H9 (cell line): ENCODE data around the gene PRKCA. TPM values are rescaled to one million over a fixed set of nuclear protein-coding genes. Genes with fewer than 3 reads are reported as not detected.

Experiments used
- DNase-seq: peaks from one replicate; pipeline ENCODE4 v3.0.0-alpha.2; 2017
- H2AFZ ChIP-seq: one replicate; pipeline ENCODE4 v1.6.1; 2013; ENCODE audit warnings: mild to moderate bottlenecking, low read length, control low read depth, moderate library complexity
- H2AK5ac ChIP-seq: 2 replicates; pipeline ENCODE4 v1.6.1; 2013; ENCODE audit warnings: low read length, control low read depth, mixed read lengths; ENCODE audit not compliant: insufficient read length
- H2BK120ac ChIP-seq: one replicate; pipeline ENCODE4 v1.6.1; 2013; ENCODE audit warnings: low read depth, mild to moderate bottlenecking, low read length, control low read depth, inconsistent platforms; ENCODE audit not compliant: poor library complexity, severe bottlenecking
- H2BK12ac ChIP-seq: 2 replicates; pipeline ENCODE4 v1.6.1; 2013; ENCODE audit warnings: low read length, control low read depth, mixed read lengths, low read depth; ENCODE audit not compliant: insufficient read length
- H2BK15ac ChIP-seq: 2 replicates; pipeline ENCODE4 v1.6.1; 2013; ENCODE audit warnings: low read depth, low read length, control low read depth
- H2BK20ac ChIP-seq: one replicate; pipeline ENCODE4 v1.6.1; 2013; ENCODE audit warnings: low read depth, mild to moderate bottlenecking, low read length, control low read depth, inconsistent platforms; ENCODE audit not compliant: poor library complexity, severe bottlenecking
- H2BK5ac ChIP-seq: 2 replicates; pipeline ENCODE4 v1.6.1; 2013; ENCODE audit warnings: low read length, control low read depth, mixed read lengths; ENCODE audit not compliant: insufficient read length
- H3K14ac ChIP-seq: 2 replicates; pipeline ENCODE4 v1.6.1; 2013; ENCODE audit warnings: low read length, control low read depth; ENCODE audit not compliant: insufficient read depth
- H3K18ac ChIP-seq: 2 replicates; pipeline ENCODE4 v1.6.1; 2013; ENCODE audit warnings: low read depth, mild to moderate bottlenecking, mixed read lengths, low read length, control low read depth; ENCODE audit not compliant: insufficient read length
- H3K23ac ChIP-seq: 2 replicates; pipeline ENCODE4 v1.6.1; 2013; ENCODE audit warnings: low read length, control low read depth, mixed read lengths, low read depth; ENCODE audit not compliant: insufficient read length
- H3K23me2 ChIP-seq: 2 replicates; pipeline ENCODE4 v1.6.1; 2013; ENCODE audit warnings: low read depth, mild to moderate bottlenecking, mixed read lengths, low read length, control low read depth; ENCODE audit not compliant: insufficient read length, poor library complexity, severe bottlenecking
- H3K27ac ChIP-seq: 2 replicates; pipeline ENCODE4 v1.5.1; 2013; ENCODE audit warnings: low read length, control low read depth, mixed read lengths, low read depth; ENCODE audit not compliant: insufficient read length
- H3K27me3 ChIP-seq: 2 replicates; pipeline ENCODE4 v1.6.1; 2013; ENCODE audit warnings: low read length, control low read depth, inconsistent platforms; ENCODE audit not compliant: insufficient read depth
- H3K4ac ChIP-seq: 2 replicates; pipeline ENCODE4 v1.6.1; 2013; ENCODE audit warnings: low read depth, mild to moderate bottlenecking, control low read depth, inconsistent platforms, low read length, moderate library complexity
- H3K4me1 ChIP-seq: 2 replicates; pipeline ENCODE4 v1.6.1; 2013; ENCODE audit warnings: low read length, control low read depth, inconsistent platforms; ENCODE audit not compliant: insufficient read depth
- H3K4me2 ChIP-seq: 2 replicates; pipeline ENCODE4 v1.6.1; 2013; ENCODE audit warnings: low read length, control low read depth, mixed read lengths; ENCODE audit not compliant: insufficient read length, insufficient read depth
- H3K56ac ChIP-seq: 2 replicates; pipeline ENCODE4 v1.6.1; 2013; ENCODE audit warnings: low read depth, mild to moderate bottlenecking, mixed read lengths, low read length, control low read depth; ENCODE audit not compliant: insufficient read length
- H3K79me1 ChIP-seq: 2 replicates; pipeline ENCODE4 v1.6.1; 2013; ENCODE audit warnings: low read depth, mild to moderate bottlenecking, moderate library complexity, low read length, control low read depth, inconsistent platforms; ENCODE audit not compliant: insufficient read depth, poor library complexity, severe bottlenecking
- H3K79me2 ChIP-seq: 2 replicates; pipeline ENCODE4 v1.6.1; 2013; ENCODE audit warnings: low read length, control low read depth, inconsistent platforms; ENCODE audit not compliant: insufficient read depth
- H3K9ac ChIP-seq: 2 replicates; pipeline ENCODE4 v1.6.1; 2013; ENCODE audit warnings: low read length, control low read depth, mixed read lengths; ENCODE audit not compliant: insufficient read length; ENCODE audit errors: extremely low read depth
- H3K9me3 ChIP-seq: one replicate; pipeline ENCODE4 v1.6.1; 2013; ENCODE audit warnings: low read depth, low read length, inconsistent platforms; ENCODE audit not compliant: control insufficient read depth
- H3T11ph ChIP-seq: one replicate; pipeline ENCODE4 v1.6.1; 2013; ENCODE audit warnings: mild to moderate bottlenecking, low read length, control low read depth, inconsistent platforms
- H4K20me1 ChIP-seq: one replicate; pipeline ENCODE4 v1.6.1; 2013; ENCODE audit not compliant: control insufficient read depth, insufficient read length, insufficient read depth
- H4K5ac ChIP-seq: 2 replicates; pipeline ENCODE4 v1.6.1; 2013; ENCODE audit warnings: low read depth, mild to moderate bottlenecking, mixed read lengths, low read length, control low read depth; ENCODE audit not compliant: insufficient read length
- H4K8ac ChIP-seq: replicated peaks from 2 replicates; pipeline ENCODE4 v1.6.1; 2013; ENCODE audit warnings: low read length, control low read depth, mixed read lengths, low read depth; ENCODE audit not compliant: insufficient read length
- H4K91ac ChIP-seq: 2 replicates; pipeline ENCODE4 v1.6.1; 2013; ENCODE audit warnings: low read depth, mild to moderate bottlenecking, moderate library complexity, mixed read lengths, low read length, control low read depth; ENCODE audit not compliant: insufficient read length
- H3K27ac Mint-ChIP-seq, 3 experiments: 2 replicates in 2 of 3; 3 replicates in 1 of 3; pipeline ENCODE4 v1.8.0; 2020 to 2021; ENCODE audit warnings: mixed read lengths in 3 of 3, mild to moderate bottlenecking in 1 of 3, moderate library complexity in 1 of 3
- H3K27me3 Mint-ChIP-seq: 2 replicates; pipeline ENCODE4 v1.8.0; 2021; ENCODE audit warnings: low read depth, mild to moderate bottlenecking, moderate library complexity, mixed read lengths
- H3K36me3 Mint-ChIP-seq, 3 experiments: 2 replicates in 2 of 3; 3 replicates in 1 of 3; pipeline ENCODE4 v1.8.0; 2020 to 2021; ENCODE audit warnings: low read depth in 3 of 3, mixed read lengths in 3 of 3; ENCODE audit not compliant: insufficient read depth in 1 of 3
- H3K4me1 Mint-ChIP-seq, 2 experiments: 2 replicates each; pipeline ENCODE4 v1.8.0; 2020; ENCODE audit warnings: mixed read lengths in 2 of 2
- H3K4me3 Mint-ChIP-seq, 2 experiments: 2 replicates in 1 of 2; 3 replicates in 1 of 2; pipeline ENCODE4 v1.8.0; 2020 to 2021; ENCODE audit warnings: mild to moderate bottlenecking in 2 of 2, mixed read lengths in 2 of 2, moderate library complexity in 1 of 2
- H3K9me3 Mint-ChIP-seq, 2 experiments: 2 replicates in 1 of 2; 3 replicates in 1 of 2; pipeline ENCODE4 v1.8.0; 2020; ENCODE audit warnings: mild to moderate bottlenecking in 2 of 2, mixed read lengths in 2 of 2, moderate library complexity in 1 of 2
- WGBS: extraction: QIAGEN DNeasy Blood & Tissue Kit; methylation state at CpG from one replicate; pipeline ENCODE4 v1.1.7; 2013; ENCODE audit warnings: missing lambda C conversion rate, low lambda C conversion rate, mixed read lengths; ENCODE audit not compliant: insufficient read length; ENCODE audit errors: extremely low coverage; 5-methylcytosine and 5-hydroxymethylcytosine counted together
- total RNA-seq: library from RNA; stranded (reverse); gene quantifications from 2 replicates; pipeline ENCODE4 v1.2.1, GENCODE V29; 2021
- TF ChIP-seq, protein P1 (sequence below): fragments of 200-600 bp; sonication (generic); conservative IDR thresholded peaks from 3 replicates; pipeline ENCODE4 v1.8.0; 2021; ENCODE audit warnings: antibody characterized with exemption, mild to moderate bottlenecking

The PRKCA gene
- total RNA-seq, 1 experiment from 2014 or later: 10.5 TPM

GRCh38 chr17:66839616-66840015 is 537.2 kb downstream of the PRKCA start:
- Histone ChIP-seq H3K4ac (no peak overlapping the region), H2BK12ac (no peak overlapping the region), H2BK20ac (no peak overlapping the region), H4K91ac (no peak overlapping the region), H3K14ac (no peak overlapping the region), H3K79me2 (no peaks in the 10 kb centered on the region), H3K18ac (no peak overlapping the region), H3T11ph (no peak overlapping the region), H2AFZ (no peak overlapping the region), H3K9me3 (no peaks in the 10 kb centered on the region), H2AK5ac (no peak overlapping the region), H3K23ac (no peak overlapping the region), H3K56ac (no peak overlapping the region), H4K20me1 (no peaks in the 10 kb centered on the region), H3K27me3 (no peaks in the 10 kb centered on the region), H3K9ac (no peak overlapping the region), H3K27ac (no peak overlapping the region), H4K8ac (no peak overlapping the region), H4K5ac (no peak overlapping the region), H3K4me2 (no peak overlapping the region), H3K23me2 (peaks cover 5% of the 10 kb centered on the region), H2BK15ac (no peak overlapping the region), H2BK5ac (no peak overlapping the region), H2BK120ac (no peak overlapping the region), H3K79me1 (no peaks in the 10 kb centered on the region), H3K4me1 (no peaks in the 10 kb centered on the region; the same call in 1 of the 2 replicates)
- whole genome bisulfite sequencing: no CpG with 5 or more reads among the region's 9 CpGs
- H3K27me3 Mint-ChIP-seq: peaks cover 34% of the 10 kb centered on the region
- DNase-seq: no peak
- TF ChIP-seq, protein P1, sequence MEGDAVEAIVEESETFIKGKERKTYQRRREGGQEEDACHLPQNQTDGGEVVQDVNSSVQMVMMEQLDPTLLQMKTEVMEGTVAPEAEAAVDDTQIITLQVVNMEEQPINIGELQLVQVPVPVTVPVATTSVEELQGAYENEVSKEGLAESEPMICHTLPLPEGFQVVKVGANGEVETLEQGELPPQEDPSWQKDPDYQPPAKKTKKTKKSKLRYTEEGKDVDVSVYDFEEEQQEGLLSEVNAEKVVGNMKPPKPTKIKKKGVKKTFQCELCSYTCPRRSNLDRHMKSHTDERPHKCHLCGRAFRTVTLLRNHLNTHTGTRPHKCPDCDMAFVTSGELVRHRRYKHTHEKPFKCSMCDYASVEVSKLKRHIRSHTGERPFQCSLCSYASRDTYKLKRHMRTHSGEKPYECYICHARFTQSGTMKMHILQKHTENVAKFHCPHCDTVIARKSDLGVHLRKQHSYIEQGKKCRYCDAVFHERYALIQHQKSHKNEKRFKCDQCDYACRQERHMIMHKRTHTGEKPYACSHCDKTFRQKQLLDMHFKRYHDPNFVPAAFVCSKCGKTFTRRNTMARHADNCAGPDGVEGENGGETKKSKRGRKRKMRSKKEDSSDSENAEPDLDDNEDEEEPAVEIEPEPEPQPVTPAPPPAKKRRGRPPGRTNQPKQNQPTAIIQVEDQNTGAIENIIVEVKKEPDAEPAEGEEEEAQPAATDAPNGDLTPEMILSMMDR: no peak
- no peaks in the 10 kb centered on the region for H3K36me3 Mint-ChIP-seq
- no peak overlapping the region; a peak in 1 of 7 replicates for H3K27ac Mint-ChIP-seq
- 0 out of 4 replicates have a peak, but pooled peaks cover 0 to 2% of the 10 kb centered on the region in 2 experiments for H3K4me1 Mint-ChIP-seq
- no peaks in the 10 kb centered on the region for H3K9me3 Mint-ChIP-seq
- H3K4me3 Mint-ChIP-seq: no peak overlapping the region
